ENCODE results near the gene ZNF598. TPM values are rescaled to one million over a fixed set of nuclear protein-coding genes. Genes with fewer than 3 reads are reported as not detected.

The ZNF598 gene
- polyA plus RNA-seq, 4 donors: 26.7 to 51.9 (median 29.7) TPM

DNA sequence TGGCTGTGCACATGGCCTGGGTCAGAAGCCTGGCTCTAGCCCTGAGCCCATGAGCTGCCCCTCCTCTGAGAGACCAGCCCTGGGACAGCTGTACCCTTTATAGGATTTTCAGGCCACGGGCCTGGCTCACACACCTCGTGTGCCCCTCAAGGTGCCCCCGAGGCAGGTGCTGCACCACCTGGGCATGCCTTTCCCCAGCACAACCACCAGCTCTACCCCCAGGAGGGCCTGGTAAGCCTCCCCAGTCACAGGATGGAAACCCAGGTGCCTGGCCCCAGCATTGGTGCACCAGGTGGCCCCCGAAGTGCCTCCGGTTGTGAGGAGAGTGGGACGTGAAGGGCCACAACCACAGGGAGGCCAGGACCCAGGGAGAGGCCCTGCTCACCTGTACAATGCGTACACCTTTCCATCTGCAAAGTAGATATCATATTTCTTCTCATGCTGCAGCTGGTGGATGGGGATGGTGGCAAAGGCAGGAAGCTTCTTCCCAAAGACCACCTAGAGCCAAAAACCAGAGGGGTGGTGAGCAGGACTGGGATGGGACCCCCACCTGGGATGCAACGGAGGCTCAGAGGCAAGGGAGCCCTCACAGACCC is 6.3 kb downstream of the ZNF598 start:
- Histone ChIP-seq H3K27me3 (ENCODE audit: control insufficient read depth in 3 of 3, insufficient read depth in 3 of 3, low read length in 3 of 3) (no peaks in the 10 kb centered on the region), H3K4me1 (ENCODE audit: control insufficient read depth in 3 of 3, insufficient read depth in 2 of 3, low read depth in 1 of 3, low read length in 2 of 3) (peaks cover 0 to 28% (median 8%) of the 10 kb centered on the region in 3 donors), H3K9me3 (ENCODE audit: control insufficient read depth in 2 of 2, insufficient read depth in 1 of 2, low read depth in 1 of 2, low read length in 1 of 2) (no peaks in the 10 kb centered on the region), H3K36me3 (ENCODE audit: control insufficient read depth in 3 of 3, insufficient read depth in 2 of 3, low read depth in 1 of 3, low read length in 3 of 3) (peaks cover 10 to 95% (median 28%) of the 10 kb centered on the region in 3 donors), H3K27ac (ENCODE audit: low read depth in 1 of 3, low read length in 2 of 3) (no peak overlapping the region), H3K4me3 (ENCODE audit: low read depth in 1 of 3, low read length in 3 of 3) (no peak overlapping the region)
- DNase-seq (no peak), FAIRE-seq (no peak)
- WGBS, 3 donors: 61 to 87% (median 81%) methylated on average over 7 to 8 of the region's 8 CpGs

GRCh38 chr16:2002406-2003230 is 7.0 kb downstream of the ZNF598 start:
- FAIRE-seq: no peak
- 93 to 95% (median 93%) methylated on average over 47 of the region's 47 CpGs for WGBS, 3 donors
- no peak overlapping the region for H3K4me3 ChIP-seq (ENCODE audit: low read depth in 1 of 3, low read length in 3 of 3)
- DNase-seq: no peak
- H3K9me3 ChIP-seq (ENCODE audit: control insufficient read depth in 2 of 2, insufficient read depth in 1 of 2, low read depth in 1 of 2, low read length in 1 of 2): no peaks in the 10 kb centered on the region
- peaks cover 10 to 95% (median 28%) of the 10 kb centered on the region in 3 donors for H3K36me3 ChIP-seq (ENCODE audit: control insufficient read depth in 3 of 3, insufficient read depth in 2 of 3, low read depth in 1 of 3, low read length in 3 of 3)
- H3K4me1 ChIP-seq (ENCODE audit: control insufficient read depth in 3 of 3, insufficient read depth in 2 of 3, low read depth in 1 of 3, low read length in 2 of 3): peaks cover 0 to 20% (median 8%) of the 10 kb centered on the region in 3 donors
- no peak overlapping the region for H3K27ac ChIP-seq (ENCODE audit: low read depth in 1 of 3, low read length in 2 of 3)
- H3K27me3 ChIP-seq (ENCODE audit: control insufficient read depth in 3 of 3, insufficient read depth in 3 of 3, low read length in 3 of 3): no peaks in the 10 kb centered on the region

DNA sequence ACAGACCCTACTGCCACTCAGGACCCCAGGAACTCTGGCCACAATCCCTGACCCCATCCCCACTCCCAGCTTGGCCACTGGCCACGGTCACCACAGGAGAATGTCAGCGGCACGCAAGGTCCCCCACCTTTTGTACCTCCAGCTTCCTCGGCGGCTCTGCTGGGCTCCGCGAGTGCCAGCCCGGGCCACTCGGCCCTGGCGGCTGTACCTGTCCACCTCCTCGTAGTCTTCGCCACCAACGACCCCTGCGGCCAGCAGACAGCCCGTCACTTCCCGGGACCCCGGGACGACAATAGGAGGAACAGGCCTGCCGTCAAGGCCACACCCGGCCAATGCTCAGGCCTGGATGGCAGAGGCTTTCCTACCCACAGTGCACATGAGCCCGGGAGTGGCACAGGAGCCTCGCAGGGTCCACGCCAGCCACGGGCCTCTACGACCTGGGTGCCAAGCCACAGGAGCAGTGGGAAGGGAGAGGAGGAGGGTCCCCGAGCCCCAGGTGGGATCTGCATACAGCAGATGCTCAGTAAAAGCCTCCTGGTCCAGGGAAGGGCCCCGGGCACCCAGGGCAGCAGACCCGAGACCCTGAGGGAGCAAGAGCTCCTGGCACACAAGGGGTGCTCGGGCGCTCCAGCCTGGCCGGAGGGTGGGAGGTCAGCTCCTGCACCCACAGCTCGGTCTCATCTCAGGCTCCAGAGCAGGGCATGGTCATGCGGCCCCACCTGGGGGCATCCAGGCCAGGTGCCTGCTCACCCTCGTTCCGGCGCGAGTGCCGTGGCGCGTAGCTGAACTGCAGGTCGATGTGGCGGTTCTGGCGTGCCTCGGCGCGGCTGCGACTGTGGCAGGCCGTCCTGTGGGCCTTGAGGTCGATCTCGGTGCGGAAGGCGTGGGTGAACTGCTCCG is 7.9 kb downstream of the ZNF598 start:
- Histone ChIP-seq H3K4me1 (ENCODE audit: control insufficient read depth in 3 of 3, insufficient read depth in 2 of 3, low read depth in 1 of 3, low read length in 2 of 3) (peaks cover 0 to 11% (median 4%) of the 10 kb centered on the region in 3 donors), H3K27ac (ENCODE audit: low read depth in 1 of 3, low read length in 2 of 3) (no peak overlapping the region), H3K36me3 (ENCODE audit: control insufficient read depth in 3 of 3, insufficient read depth in 2 of 3, low read depth in 1 of 3, low read length in 3 of 3) (peaks cover 10 to 91% (median 28%) of the 10 kb centered on the region in 3 donors), H3K9me3 (ENCODE audit: control insufficient read depth in 2 of 2, insufficient read depth in 1 of 2, low read depth in 1 of 2, low read length in 1 of 2) (no peaks in the 10 kb centered on the region), H3K4me3 (ENCODE audit: low read depth in 1 of 3, low read length in 3 of 3) (no peak overlapping the region), H3K27me3 (ENCODE audit: control insufficient read depth in 3 of 3, insufficient read depth in 3 of 3, low read length in 3 of 3) (no peaks in the 10 kb centered on the region)
- no peak for FAIRE-seq
- DNase-seq: no peak
- 96 to 97% (median 96%) methylated on average over 51 to 53 of the region's 53 CpGs for WGBS, 3 donors

DNA sequence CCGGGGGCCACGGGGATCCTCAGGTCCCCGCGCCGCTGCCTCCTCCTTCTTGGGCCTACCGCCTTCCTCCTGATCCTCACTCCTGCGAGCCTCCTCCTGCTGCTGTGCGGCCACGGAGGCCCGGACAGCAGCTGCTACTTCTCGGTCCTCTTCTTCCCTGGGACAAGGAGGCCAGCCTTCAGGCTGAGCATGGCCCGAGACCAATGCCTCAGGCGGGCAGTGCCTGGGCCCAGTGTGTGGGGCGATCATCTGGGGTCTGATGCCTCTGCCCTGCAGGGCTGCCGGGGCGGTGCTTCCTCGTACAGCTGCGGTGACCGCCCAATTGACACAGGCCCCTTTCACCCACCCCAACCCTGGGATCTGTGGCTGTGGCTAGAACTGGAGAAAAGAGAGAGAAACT is 8.6 kb downstream of the ZNF598 start:
- Histone ChIP-seq H3K27me3 (ENCODE audit: control insufficient read depth in 3 of 3, insufficient read depth in 3 of 3, low read length in 3 of 3) (no peaks in the 10 kb centered on the region), H3K4me3 (ENCODE audit: low read depth in 1 of 3, low read length in 3 of 3) (no peak overlapping the region), H3K4me1 (ENCODE audit: control insufficient read depth in 3 of 3, insufficient read depth in 2 of 3, low read depth in 1 of 3, low read length in 2 of 3) (peaks cover 0 to 10% (median 4%) of the 10 kb centered on the region in 3 donors), H3K36me3 (ENCODE audit: control insufficient read depth in 3 of 3, insufficient read depth in 2 of 3, low read depth in 1 of 3, low read length in 3 of 3) (peaks cover 10 to 89% (median 28%) of the 10 kb centered on the region in 3 donors), H3K27ac (ENCODE audit: low read depth in 1 of 3, low read length in 2 of 3) (no peak overlapping the region), H3K9me3 (ENCODE audit: control insufficient read depth in 2 of 2, insufficient read depth in 1 of 2, low read depth in 1 of 2, low read length in 1 of 2) (no peaks in the 10 kb centered on the region)
- FAIRE-seq (no peak), DNase-seq (no peak)
- 95 to 97% (median 96%) methylated on average over 19 of the region's 19 CpGs for WGBS, 3 donors

GRCh38 chr16:1999866-2000514 is 9.6 kb downstream of the ZNF598 start:
- peaks cover 0 to 10% (median 4%) of the 10 kb centered on the region in 3 donors for H3K4me1 ChIP-seq (ENCODE audit: control insufficient read depth in 3 of 3, insufficient read depth in 2 of 3, low read depth in 1 of 3, low read length in 2 of 3)
- peaks cover 13 to 85% (median 28%) of the 10 kb centered on the region in 3 donors for H3K36me3 ChIP-seq (ENCODE audit: control insufficient read depth in 3 of 3, insufficient read depth in 2 of 3, low read depth in 1 of 3, low read length in 3 of 3)
- no peaks in the 10 kb centered on the region for H3K9me3 ChIP-seq (ENCODE audit: control insufficient read depth in 2 of 2, insufficient read depth in 1 of 2, low read depth in 1 of 2, low read length in 1 of 2)
- 85 to 91% (median 89%) methylated on average over 25 to 28 of the region's 28 CpGs for WGBS, 3 donors
- H3K27ac ChIP-seq (ENCODE audit: low read depth in 1 of 3, low read length in 2 of 3): no peak overlapping the region
- H3K4me3 ChIP-seq (ENCODE audit: low read depth in 1 of 3, low read length in 3 of 3): no peak overlapping the region
- no peaks in the 10 kb centered on the region for H3K27me3 ChIP-seq (ENCODE audit: control insufficient read depth in 3 of 3, insufficient read depth in 3 of 3, low read length in 3 of 3)
- DNase-seq (no peak), FAIRE-seq (no peak)

GRCh38 chr16:1998852-1999801 is 10.5 kb downstream of the ZNF598 start:
- DNase-seq (no peak), FAIRE-seq (no peak)
- no peak overlapping the region for H3K27ac ChIP-seq (ENCODE audit: low read depth in 1 of 3, low read length in 2 of 3)
- WGBS, 3 donors: 94 to 95% (median 95%) methylated on average over 32 to 39 of the region's 39 CpGs
- H3K36me3 ChIP-seq (ENCODE audit: control insufficient read depth in 3 of 3, insufficient read depth in 2 of 3, low read depth in 1 of 3, low read length in 3 of 3): peaks cover 13 to 78% (median 28%) of the 10 kb centered on the region in 3 donors
- H3K4me1 ChIP-seq (ENCODE audit: control insufficient read depth in 3 of 3, insufficient read depth in 2 of 3, low read depth in 1 of 3, low read length in 2 of 3): peaks cover 0 to 6% (median 1%) of the 10 kb centered on the region in 3 donors
- no peak overlapping the region for H3K4me3 ChIP-seq (ENCODE audit: low read depth in 1 of 3, low read length in 3 of 3)
- H3K9me3 ChIP-seq (ENCODE audit: control insufficient read depth in 2 of 2, insufficient read depth in 1 of 2, low read depth in 1 of 2, low read length in 1 of 2): no peaks in the 10 kb centered on the region
- no peaks in the 10 kb centered on the region for H3K27me3 ChIP-seq (ENCODE audit: control insufficient read depth in 3 of 3, insufficient read depth in 3 of 3, low read length in 3 of 3)

DNA sequence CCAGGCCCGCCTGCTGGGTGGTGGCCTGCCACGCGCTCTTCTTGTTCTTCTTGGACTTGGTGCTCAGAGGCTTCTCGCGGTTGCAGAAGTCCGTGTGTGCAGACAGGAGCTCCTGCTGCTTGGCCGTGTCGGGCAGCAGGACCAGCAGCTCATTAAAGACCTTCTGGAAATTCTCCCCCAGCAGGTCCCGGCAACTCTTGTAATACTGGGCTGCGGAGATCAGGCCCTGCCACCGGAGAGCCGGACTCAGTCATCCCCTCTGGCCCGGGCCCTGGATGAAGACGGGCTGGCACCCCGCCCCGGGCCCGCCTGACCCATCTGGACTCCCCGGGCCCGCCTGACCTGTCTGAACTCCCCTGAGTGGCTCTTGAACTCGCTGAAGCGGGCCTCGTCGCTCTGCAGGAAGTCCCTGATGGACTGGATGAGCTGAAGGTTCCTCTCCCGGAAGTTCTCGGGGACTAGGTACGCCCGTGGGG is 11.2 kb downstream of the ZNF598 start:
- no peak for DNase-seq
- peaks cover 13 to 76% (median 28%) of the 10 kb centered on the region in 3 donors for H3K36me3 ChIP-seq (ENCODE audit: control insufficient read depth in 3 of 3, insufficient read depth in 2 of 3, low read depth in 1 of 3, low read length in 3 of 3)
- FAIRE-seq: no peak
- H3K4me3 ChIP-seq (ENCODE audit: low read depth in 1 of 3, low read length in 3 of 3): no peak overlapping the region
- no peaks in the 10 kb centered on the region for H3K4me1 ChIP-seq (ENCODE audit: control insufficient read depth in 3 of 3, insufficient read depth in 2 of 3, low read depth in 1 of 3, low read length in 2 of 3)
- H3K9me3 ChIP-seq (ENCODE audit: control insufficient read depth in 2 of 2, insufficient read depth in 1 of 2, low read depth in 1 of 2, low read length in 1 of 2): no peaks in the 10 kb centered on the region
- no peaks in the 10 kb centered on the region for H3K27me3 ChIP-seq (ENCODE audit: control insufficient read depth in 3 of 3, insufficient read depth in 3 of 3, low read length in 3 of 3)
- 91 to 95% (median 94%) methylated on average over 26 to 27 of the region's 27 CpGs for WGBS, 3 donors
- H3K27ac ChIP-seq (ENCODE audit: low read depth in 1 of 3, low read length in 2 of 3): peak overlapping the region in 1 of 3 donors; percentile 37

Data from small intestine (tissue), 7 donors.